ELR (cell line): ENCODE data around the gene CD7.

ENCODE experiments used
- DNase-seq: peaks from one replicate; pipeline ENCODE4 v3.0.0-alpha.2; 2015; ENCODE audit warnings: low read depth

CD7 gene

GRCh38 chr17:82346342-82347300 is 29.2 kb upstream of the CD7 start:
- no peak for DNase-seq

DNA sequence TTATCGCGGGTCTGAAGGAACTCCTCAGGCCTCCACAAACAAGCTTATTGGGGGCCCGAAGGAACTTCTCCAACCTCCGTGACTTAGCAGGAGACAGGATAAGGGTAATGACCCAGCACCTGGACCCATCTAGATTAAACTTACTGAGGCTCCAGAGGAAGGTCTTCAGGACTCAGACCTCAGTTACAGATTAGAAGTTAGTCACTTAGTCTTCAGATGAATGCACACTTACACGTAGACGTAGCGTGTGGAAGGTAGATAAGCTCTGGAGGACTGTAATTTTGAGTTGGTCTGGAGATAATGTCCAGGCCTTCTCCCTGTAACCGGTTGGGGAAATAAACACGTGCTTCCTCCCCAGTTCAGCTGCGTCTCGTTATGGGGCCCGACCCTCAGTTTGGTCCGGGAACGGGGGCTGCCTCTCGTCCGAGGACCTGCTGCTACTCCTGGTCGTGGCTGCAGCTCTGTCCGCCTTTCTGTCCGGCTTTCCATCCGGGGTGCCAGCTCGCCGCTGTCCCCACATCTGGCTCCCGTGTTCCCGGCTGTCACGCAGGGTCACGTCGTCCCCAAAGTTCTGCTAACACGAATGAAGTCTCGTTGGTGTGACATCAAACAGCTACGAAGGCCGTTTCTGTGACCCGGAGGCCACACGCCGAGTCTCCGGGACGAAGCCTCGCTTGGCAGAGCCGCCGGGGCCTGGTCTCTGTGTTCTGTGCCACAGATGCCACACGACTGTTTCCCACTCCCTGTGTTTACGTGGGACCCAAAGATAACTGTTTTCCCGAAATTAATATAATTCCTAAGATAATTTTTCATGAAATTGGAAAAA is 28.0 kb upstream of the CD7 start:
- no peak for DNase-seq

DNA sequence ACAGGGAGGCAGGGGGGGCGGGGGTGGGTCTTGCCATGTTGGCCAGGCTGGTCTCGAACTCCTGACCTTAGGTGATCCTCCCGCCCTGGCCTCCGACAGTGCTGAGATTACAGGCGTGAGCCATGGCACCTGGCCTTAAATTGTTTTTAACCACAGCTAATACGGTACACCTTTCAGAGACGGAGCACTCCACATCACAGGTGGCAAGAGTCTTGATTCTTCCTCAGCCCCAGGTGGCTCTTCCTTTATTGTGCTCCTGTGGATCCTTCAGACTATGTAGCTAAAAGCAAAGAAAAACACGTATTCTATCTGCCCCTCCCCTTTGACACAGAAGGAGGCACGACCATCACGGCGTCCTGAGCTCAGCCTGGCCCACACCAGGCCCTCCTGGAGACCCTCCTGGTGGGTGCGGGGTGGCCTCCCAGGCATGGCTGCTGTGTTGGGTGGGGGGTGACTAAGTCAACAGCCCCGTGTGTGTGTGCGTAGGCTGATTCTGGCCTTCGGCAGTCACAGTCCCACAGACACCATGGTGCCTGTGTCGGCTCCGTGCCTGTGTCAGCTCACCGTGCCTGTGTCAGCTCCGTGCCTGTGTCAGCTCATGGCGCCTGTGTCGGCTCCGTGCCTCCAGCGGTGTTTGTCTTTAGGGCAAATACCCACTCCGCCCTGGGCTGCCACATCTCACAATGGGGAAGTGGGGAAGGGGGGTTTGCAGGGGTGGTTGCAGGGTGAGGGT is 26.9 kb upstream of the CD7 start:
- DNase-seq: no peak

- no peak for DNase-seq
Observed at GRCh38 chr17:82343560-82343959, 26.2 kb upstream of the CD7 start.

DNA sequence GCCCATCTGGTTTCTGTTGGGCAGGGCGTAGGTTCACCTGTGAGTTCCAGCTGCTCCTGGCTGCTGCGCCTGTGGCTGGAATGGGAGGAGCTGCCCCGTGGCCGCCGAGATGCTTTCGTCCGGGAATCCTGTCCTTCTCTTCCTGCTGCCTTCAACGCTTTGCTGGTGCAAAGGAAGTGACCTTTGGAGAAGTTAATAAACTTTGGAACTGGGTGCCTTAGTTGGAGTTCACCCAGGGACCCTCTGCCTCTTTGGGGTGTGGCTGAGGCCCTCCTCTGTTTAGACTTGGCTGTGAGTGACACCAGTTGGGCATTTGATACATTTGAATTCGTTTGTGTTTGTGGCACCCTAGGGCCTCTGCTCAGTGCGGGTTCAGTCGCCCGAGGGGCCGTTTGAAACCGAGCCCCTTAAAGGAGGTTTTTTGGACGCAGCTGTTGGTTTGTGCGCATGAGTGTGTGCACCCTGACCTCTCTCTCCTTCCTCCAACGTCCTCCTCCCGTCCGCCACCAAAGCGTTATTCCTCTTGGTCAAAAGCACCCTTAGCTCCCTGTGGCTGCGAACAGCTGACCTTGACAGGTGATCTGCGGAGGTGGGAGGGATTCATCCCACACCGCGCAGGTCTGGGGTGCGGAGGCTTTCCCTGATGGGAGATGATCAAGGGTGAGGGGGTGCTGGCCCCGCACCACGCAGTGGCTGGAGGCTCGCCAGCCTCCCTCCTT is 25.1 kb upstream of the CD7 start:
- no peak for DNase-seq

DNA sequence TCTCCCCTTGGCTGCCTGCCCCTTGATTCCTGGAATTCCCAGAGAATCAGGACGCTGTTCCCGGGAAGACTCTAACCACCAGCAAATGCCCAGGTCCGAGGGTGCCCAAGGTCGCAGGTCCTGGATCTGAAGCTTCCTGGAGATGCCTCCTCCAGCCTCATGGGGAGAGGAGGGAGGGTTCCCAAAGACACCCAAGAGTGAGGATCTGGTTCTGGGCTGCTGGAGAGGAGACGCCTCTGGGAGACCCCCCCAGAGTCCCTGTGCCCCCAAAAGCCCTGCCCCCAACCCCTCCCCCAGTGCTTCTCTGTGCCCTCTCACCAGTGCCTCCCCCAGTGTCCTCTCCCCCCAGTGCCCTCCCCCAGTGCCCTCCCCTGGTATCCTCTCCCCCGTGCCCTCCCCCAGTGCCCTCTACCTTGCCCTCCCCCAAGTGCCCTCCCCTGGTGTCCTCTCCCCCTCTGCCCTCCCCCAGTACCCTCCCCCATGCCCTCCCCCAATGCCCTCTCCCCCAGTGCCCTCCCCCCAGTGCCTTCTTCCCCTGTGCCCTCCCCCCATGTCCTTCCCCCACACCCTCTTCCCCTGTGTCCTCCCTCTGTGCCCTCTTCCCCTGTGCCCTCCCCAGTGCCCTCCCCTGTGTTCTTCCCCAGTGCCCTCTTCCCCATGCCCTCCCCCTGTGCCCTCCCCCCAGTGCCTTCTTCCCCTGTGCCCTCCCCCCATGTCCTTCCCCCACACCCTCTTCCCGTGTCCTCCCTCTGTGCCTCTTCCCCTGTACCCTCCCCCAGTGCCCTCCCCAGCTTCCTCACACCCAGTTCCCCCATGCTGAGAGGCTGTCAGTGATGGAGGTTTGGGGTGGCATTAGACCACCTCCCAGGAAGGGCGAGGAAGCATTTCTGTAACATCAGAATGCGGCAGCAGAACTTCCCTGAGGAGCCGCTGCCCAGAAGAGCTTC is 22.5 kb upstream of the CD7 start:
- DNase-seq: no peak

DNA sequence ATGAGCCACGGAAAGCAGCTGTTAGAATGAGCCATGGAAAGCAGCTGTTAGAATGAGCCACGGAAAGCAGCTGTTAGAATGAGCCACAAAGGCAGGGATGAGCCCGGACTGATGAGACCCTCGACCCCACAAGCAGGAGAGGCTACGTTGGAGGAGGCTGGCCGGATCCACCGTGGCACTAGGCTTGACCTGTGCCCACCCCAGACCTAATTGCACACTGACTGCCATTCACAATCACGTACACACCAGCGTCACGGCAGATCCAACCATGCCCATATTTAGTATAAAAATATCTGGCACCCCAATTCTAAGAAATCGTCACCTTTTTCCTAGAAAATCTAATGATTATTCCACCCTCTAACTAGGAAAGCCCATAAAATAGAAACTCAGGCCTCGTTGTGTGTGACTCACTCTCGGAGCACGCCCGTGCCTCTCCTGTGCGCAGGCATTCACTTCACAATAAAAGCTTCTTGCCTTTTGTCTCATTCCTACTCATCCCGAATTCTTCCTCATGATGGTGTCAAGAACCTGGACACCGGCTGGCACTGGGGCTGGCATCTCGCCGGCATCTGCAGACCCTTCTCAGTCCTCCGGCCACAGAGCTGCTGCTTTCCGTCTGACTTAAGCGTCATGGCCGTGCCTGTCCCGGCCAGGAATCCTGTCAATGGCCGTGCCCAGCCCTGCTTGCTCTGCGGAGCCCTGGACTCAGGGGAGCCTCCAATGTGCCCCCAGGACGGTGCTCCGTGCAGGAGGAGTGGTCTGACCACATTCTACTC is 21.6 kb upstream of the CD7 start:
- DNase-seq: peak; percentile 90

GRCh38 chr17:82334622-82335394 is 17.4 kb upstream of the CD7 start:
- DNase-seq: peak; percentile 46

- DNase-seq: no peak
Observed at GRCh38 chr17:82334204-82334621, 16.8 kb upstream of the CD7 start.

GRCh38 chr17:82333279-82334171 is 16.1 kb upstream of the CD7 start, which contains the start of gene SECTM1:
TSS of gene SECTM1 (minus strand) at chr17:82333766. CDS start at chr17:82327240, 6,526 bp downstream.
- DNase-seq: peak; percentile 66

DNA sequence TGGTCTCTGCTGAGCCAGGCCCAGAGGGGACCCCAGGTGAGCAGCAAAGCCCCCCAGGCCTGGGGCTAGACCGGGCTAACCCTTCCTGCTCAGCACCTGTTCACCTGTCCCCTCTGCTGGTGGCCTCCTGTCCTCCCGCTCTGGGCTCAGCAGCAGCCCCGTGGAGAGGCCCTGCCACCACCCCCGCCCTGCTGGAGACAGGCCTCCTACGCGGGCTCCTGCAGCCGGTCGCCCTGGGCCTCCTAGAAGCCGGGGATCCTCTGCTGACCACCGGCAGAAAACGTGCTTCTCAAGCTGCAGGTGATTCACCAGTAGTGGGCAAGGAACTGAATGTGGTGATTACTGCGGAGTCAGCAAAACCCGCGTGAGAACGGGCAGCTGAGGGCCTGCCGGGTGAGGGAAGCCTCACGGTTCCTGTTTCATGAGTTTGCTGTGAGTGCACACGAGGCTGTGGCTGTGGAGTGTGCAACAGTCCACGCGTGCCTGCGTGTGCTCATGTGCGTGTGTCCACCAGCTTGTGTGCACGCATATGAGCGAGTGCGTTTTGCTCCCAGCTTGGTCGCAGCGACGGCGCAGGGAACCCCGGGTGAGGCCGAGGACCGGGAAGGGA is 15.4 kb upstream of the CD7 start:
- peak; percentile 83 for DNase-seq

DNA sequence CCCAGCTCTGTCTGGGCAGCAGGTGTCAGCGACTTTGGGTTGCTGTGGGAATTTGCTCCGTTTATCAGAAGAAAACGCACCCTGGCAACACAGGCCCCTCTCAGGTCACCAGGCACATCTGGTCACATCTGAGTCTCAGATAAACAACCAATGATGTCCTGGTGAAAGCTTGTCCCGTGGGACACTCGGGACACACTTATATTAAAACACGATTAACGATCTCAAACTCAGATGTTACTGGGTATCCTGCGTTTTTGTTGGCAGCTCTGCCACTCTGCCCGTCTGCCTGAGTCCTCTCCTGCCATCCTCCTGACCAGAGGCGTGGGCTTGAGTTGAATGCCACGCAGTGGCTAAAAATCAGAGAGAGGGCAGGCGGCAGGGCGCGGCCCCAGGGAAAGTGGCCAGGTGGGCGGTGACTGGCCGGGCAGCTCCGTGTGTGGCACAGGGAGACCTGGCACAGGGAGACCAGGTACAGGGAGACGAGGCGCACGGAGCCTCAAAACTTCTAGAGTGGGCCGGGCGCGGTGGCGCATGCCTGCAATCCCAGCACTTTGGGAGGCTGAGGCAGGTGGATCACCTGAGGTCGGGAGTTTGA is 14.0 kb upstream of the CD7 start:
- DNase-seq: no peak

GRCh38 chr17:82330322-82331239 is 13.2 kb upstream of the CD7 start:
- DNase-seq: peak; percentile 58

DNA sequence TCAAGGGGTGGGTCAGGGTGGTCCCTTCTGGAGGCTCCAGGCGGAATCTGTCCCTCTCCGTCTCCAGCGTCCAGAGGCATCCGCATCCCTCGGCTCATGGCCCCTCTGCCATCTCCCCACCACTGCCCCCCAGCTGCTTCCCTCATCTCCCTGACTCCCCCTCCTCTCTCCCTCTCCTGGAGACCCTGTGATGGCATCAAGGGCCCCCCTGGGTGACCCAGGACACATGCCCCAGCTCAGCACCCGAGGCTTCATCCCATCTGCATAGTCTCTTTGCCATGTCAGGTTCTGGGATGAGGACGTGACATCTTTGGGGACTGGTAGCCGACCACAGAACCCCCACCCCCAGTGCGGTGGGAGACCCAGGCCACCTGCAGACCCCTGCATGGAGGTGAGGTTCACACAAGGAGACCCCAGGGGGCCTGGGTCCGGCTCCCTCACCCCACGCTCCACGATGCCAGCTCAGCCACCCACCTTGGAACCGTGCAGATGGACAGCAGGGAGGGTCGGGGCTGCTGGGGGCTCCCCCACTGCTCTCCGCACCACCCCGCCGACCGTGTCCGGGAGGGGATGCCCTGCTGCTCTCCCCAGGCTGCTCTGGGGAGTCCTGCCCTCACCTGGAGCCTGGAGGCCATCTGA is 12.4 kb upstream of the CD7 start:
- no peak for DNase-seq

- DNase-seq: no peak
Observed at GRCh38 chr17:82328994-82329507, 11.6 kb upstream of the CD7 start.
